Liver (tissue), 9 donors: ENCODE data around the gene PNPLA2. TPM values are rescaled to one million over a fixed set of nuclear protein-coding genes. Genes with fewer than 3 reads are reported as not detected.

ENCODE experiments used
- DNase-seq: peaks from one replicate; pipeline ENCODE4 v3.0.0-alpha.2; 2017; ENCODE audit warnings: low spot score
- H3K27ac ChIP-seq, 2 donors: one replicate each; pipeline ENCODE4 v1.7.0; 2013; ENCODE audit warnings: inconsistent platforms in 2 of 2, low read length in 2 of 2, control low read depth in 1 of 2, low read depth in 1 of 2, mild to moderate bottlenecking in 1 of 2
- H3K27me3 ChIP-seq, 4 donors: one replicate each; pipeline versions ENCODE4 v1.6.1 to v1.7.0; 2013; ENCODE audit warnings: low read length in 3 of 4, inconsistent platforms in 1 of 4, mild to moderate bottlenecking in 1 of 4, moderate library complexity in 1 of 4; ENCODE audit not compliant: control insufficient read depth in 4 of 4, insufficient read depth in 4 of 4
- H3K36me3 ChIP-seq, 4 donors: one replicate each; pipeline versions ENCODE4 v1.6.1 to v1.7.0; 2013; ENCODE audit warnings: low read length in 3 of 4, mild to moderate bottlenecking in 3 of 4, low read depth in 1 of 4, moderate library complexity in 1 of 4; ENCODE audit not compliant: control insufficient read depth in 4 of 4, insufficient read depth in 3 of 4
- H3K4me1 ChIP-seq, 4 donors: one replicate each; pipeline versions ENCODE4 v1.6.1 to v1.7.0; 2013; ENCODE audit warnings: low read length in 3 of 4, mild to moderate bottlenecking in 3 of 4, moderate library complexity in 1 of 4; ENCODE audit not compliant: control insufficient read depth in 4 of 4, insufficient read depth in 4 of 4
- H3K4me3 ChIP-seq, 3 donors: one replicate each; pipeline versions ENCODE4 v1.6.1 to v1.7.0; 2013; ENCODE audit warnings: low read length in 3 of 3, control low read depth in 1 of 3, low read depth in 1 of 3, mild to moderate bottlenecking in 1 of 3
- H3K9ac ChIP-seq, 2 donors: one replicate each; pipeline ENCODE4 v1.7.0; 2013; ENCODE audit warnings: low read length in 2 of 2, mild to moderate bottlenecking in 2 of 2, moderate library complexity in 2 of 2, control low read depth in 1 of 2, low read depth in 1 of 2
- H3K9me3 ChIP-seq, 4 donors: one replicate each; pipeline versions ENCODE4 v1.6.1 to v1.7.0; 2013; ENCODE audit warnings: low read length in 3 of 4; ENCODE audit not compliant: control insufficient read depth in 4 of 4
- ATF3 ChIP-seq: IDR thresholded peaks from 2 replicates; pipeline ENCODE4 v1.6.1; 2016; ENCODE audit warnings: antibody characterized with exemption
- CTCF ChIP-seq: fragments of 150-350 bp; IDR thresholded peaks from 2 replicates; pipeline ENCODE4 v1.5.1; 2017; ENCODE audit warnings: improper control_type of control experiment, low read depth, low read length; ENCODE audit not compliant: missing input control
- EGR1 ChIP-seq, 2 donors: IDR thresholded peaks; 2 replicates each; pipeline ENCODE4 v1.6.1; 2016 to 2018; ENCODE audit warnings: antibody characterized with exemption in 2 of 2, low read depth in 2 of 2
- FOXA1 ChIP-seq: IDR thresholded peaks from 2 replicates; pipeline ENCODE4 v1.6.1; 2016; ENCODE audit warnings: antibody characterized with exemption
- GABPA ChIP-seq, 2 donors: IDR thresholded peaks in 1 of 2; conservative IDR thresholded peaks in 1 of 2; 2 replicates each; pipeline ENCODE4 v1.6.1; 2016; ENCODE audit warnings: antibody characterized with exemption in 2 of 2, mild to moderate bottlenecking in 1 of 2, moderate library complexity in 1 of 2
- HNF4A ChIP-seq, 2 donors: conservative IDR thresholded peaks; 2 replicates each; pipeline ENCODE4 v1.6.1; 2016; ENCODE audit warnings: antibody characterized with exemption in 2 of 2, mild to moderate bottlenecking in 2 of 2
- RAD21 ChIP-seq, 2 donors: IDR thresholded peaks; 2 replicates each; pipeline ENCODE4 v1.6.1; 2016; ENCODE audit warnings: antibody characterized with exemption in 2 of 2, mild to moderate bottlenecking in 2 of 2
- REST ChIP-seq: IDR thresholded peaks from 2 replicates; pipeline ENCODE4 v1.6.1; 2016; ENCODE audit warnings: antibody characterized with exemption, mild to moderate bottlenecking
- RXRA ChIP-seq, 2 donors: IDR thresholded peaks; 2 replicates each; pipeline ENCODE4 v1.6.1; 2017 to 2018; ENCODE audit warnings: antibody characterized with exemption in 2 of 2, mild to moderate bottlenecking in 1 of 2
- YY1 ChIP-seq: IDR thresholded peaks from 2 replicates; pipeline ENCODE4 v1.6.1; 2016; ENCODE audit warnings: antibody characterized with exemption, mild to moderate bottlenecking
- ZBTB33 ChIP-seq: IDR thresholded peaks from 2 replicates; pipeline ENCODE4 v1.6.1; 2016; ENCODE audit warnings: antibody characterized with exemption
- WGBS: extraction: QIAGEN DNeasy Blood & Tissue Kit; methylation state at CpG from one replicate; pipeline ENCODE4 v1.1.7; 2013; 5-methylcytosine and 5-hydroxymethylcytosine counted together
- polyA plus RNA-seq, 2 donors: library from polyadenylated mRNA; stranded (reverse) in 1 of 2; unstranded in 1 of 2; fragments of 200-250 nt in 1 of 2; fragments of >200 nt in 1 of 2; fragmentation: Nextera tagmentation in 1 of 2; extraction: Ambion mirVana in 1 of 2; gene quantifications; one replicate each; pipeline versions ENCODE4 v1.2.1 to v1.2.3, GENCODE V29; 2013 to 2015
- total RNA-seq, 2 donors: library from RNA; depleted of rRNA; stranded (reverse); fragments of >200 nt; gene quantifications; one replicate each; pipeline ENCODE4 v1.2.3, GENCODE V29; 2014
- TF ChIP-seq, protein P1 (sequence below): IDR thresholded peaks from 2 replicates; pipeline ENCODE4 v1.6.1; 2016; ENCODE audit warnings: antibody characterized with exemption
- donor health status: healthy.
- donor health status: healthy.
- donor health status: healthy.
- donor health status: healthy.
- donor health status: healthy.

PNPLA2 gene
- total and polyA plus RNA-seq, 4 donors, result 13.7 to 58.9 (median 27.2) TPM

DNA sequence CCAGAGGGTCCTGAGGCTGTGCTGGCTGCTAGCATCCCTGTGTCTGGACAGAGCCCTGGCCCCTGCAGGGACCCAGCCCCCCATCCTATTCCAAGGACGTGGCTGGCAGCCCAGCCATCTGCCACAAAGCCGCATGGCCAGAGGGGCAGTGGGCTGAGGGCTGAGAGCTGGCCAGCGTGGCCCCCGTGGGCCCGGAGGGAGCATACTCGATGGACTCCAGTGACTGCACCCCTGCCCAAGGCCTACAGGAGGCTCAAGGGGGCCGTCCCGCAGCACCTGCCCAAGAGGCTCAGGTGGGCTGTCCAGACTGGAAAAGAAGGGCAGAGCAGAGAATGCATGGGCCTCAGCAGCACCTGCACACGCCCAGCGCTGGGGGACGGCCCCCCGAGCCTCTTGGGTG, 37.1 kb downstream of the PNPLA2 start:
- H3K4me1 ChIP-seq, result peaks cover 0 to 7% (median 3%) of the 10 kb centered on the region in 4 donors
- no peaks in the 10 kb centered on the region for H3K27me3 ChIP-seq
- H3K36me3 ChIP-seq, result no peaks in the 10 kb centered on the region
- H3K4me3 ChIP-seq, result no peak overlapping the region
- no peak for DNase-seq
- 94% methylated on average over 12 of the region's 12 CpGs for WGBS
- no peak overlapping the region for H3K9ac ChIP-seq
- H3K27ac ChIP-seq, result no peak overlapping the region
- no peaks in the 10 kb centered on the region for H3K9me3 ChIP-seq
- TF ChIP-seq, protein P1, sequence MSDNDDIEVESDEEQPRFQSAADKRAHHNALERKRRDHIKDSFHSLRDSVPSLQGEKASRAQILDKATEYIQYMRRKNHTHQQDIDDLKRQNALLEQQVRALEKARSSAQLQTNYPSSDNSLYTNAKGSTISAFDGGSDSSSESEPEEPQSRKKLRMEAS, result no peak
- TF ChIP-seq HNF4A (conservative IDR thresholded peaks at IDR 0.05) (no peak), REST (no peak), GABPA (IDR thresholded peaks at IDR 0.05 in 1 of 2, conservative IDR thresholded peaks at IDR 0.05 in 1 of 2) (no peak), RAD21 (IDR thresholded peaks at IDR 0.05) (no peak), ATF3 (no peak), ZBTB33 (no peak), YY1 (no peak), FOXA1 (no peak), CTCF (no peak)

GRCh38 chr11:856397-856796, 37.7 kb downstream of the PNPLA2 start:
- Histone ChIP-seq H3K9ac (no peak overlapping the region), H3K36me3 (no peaks in the 10 kb centered on the region), H3K4me3 (no peak overlapping the region), H3K27ac (no peak overlapping the region), H3K9me3 (no peaks in the 10 kb centered on the region), H3K4me1 (peaks cover 0 to 7% (median 3%) of the 10 kb centered on the region in 4 donors), H3K27me3 (no peaks in the 10 kb centered on the region)
- TF ChIP-seq HNF4A (conservative IDR thresholded peaks at IDR 0.05), result no peak
- TF ChIP-seq EGR1 (IDR thresholded peaks at IDR 0.05; ENCODE audit: low read depth in 2 of 2), result no peak
- no peak for TF ChIP-seq RXRA (IDR thresholded peaks at IDR 0.05)
- DNase-seq, result no peak
- 74% methylated on average over 8 of the region's 8 CpGs for WGBS
